SK-N-SH (cell line): ENCODE data around the gene ARHGAP5.

Experiments used
- FOXM1 ChIP-seq: IDR thresholded peaks from 2 replicates; pipeline ENCODE4 v1.4.0; 2012; ENCODE audit warnings: low read depth, mild to moderate bottlenecking
- RAD21 ChIP-seq: IDR thresholded peaks from 2 replicates; pipeline ENCODE4 v1.6.1; 2012; ENCODE audit warnings: mild to moderate bottlenecking, low read length
- SIN3A ChIP-seq: IDR thresholded peaks from 2 replicates; pipeline ENCODE4 v1.6.1; 2012; ENCODE audit warnings: low read depth, mild to moderate bottlenecking, low read length, moderate library complexity, borderline replicate concordance
- TF ChIP-seq, protein P1 (sequence below): fragments of 200-600 bp; sonication (generic); IDR thresholded peaks from 2 replicates; pipeline ENCODE4 v1.6.1; 2017; ENCODE audit warnings: antibody characterized with exemption, mild to moderate bottlenecking, moderate library complexity
- TF ChIP-seq, protein P2 (sequence below): IDR thresholded peaks from 2 replicates; pipeline ENCODE4 v1.4.0; 2012; ENCODE audit warnings: low read depth, borderline replicate concordance

DNA sequence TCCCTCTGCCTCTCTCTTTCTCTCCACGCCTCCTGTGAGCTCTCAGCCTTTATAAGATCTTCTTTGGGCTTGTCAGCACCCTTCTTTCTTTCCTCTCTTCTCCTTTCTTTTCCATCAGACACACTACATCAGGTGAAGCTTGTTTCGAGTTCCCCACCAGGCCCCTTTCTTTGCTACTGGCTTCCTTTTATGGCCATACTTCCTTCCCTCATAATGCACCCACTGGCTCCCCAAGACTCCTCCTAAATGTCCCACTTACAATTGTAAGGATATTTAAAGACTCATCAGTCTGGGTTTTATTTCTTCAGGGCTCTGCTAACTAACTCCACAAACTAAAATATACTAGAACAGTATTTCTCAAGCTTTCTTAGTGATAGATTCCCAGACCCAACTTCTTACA is 129.4 kb downstream of the ARHGAP5 start:
- TF ChIP-seq, protein P1, sequence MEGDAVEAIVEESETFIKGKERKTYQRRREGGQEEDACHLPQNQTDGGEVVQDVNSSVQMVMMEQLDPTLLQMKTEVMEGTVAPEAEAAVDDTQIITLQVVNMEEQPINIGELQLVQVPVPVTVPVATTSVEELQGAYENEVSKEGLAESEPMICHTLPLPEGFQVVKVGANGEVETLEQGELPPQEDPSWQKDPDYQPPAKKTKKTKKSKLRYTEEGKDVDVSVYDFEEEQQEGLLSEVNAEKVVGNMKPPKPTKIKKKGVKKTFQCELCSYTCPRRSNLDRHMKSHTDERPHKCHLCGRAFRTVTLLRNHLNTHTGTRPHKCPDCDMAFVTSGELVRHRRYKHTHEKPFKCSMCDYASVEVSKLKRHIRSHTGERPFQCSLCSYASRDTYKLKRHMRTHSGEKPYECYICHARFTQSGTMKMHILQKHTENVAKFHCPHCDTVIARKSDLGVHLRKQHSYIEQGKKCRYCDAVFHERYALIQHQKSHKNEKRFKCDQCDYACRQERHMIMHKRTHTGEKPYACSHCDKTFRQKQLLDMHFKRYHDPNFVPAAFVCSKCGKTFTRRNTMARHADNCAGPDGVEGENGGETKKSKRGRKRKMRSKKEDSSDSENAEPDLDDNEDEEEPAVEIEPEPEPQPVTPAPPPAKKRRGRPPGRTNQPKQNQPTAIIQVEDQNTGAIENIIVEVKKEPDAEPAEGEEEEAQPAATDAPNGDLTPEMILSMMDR: no peak
- TF ChIP-seq FOXM1 (no peak), SIN3A (no peak), RAD21 (no peak)
- TF ChIP-seq, protein P2, sequence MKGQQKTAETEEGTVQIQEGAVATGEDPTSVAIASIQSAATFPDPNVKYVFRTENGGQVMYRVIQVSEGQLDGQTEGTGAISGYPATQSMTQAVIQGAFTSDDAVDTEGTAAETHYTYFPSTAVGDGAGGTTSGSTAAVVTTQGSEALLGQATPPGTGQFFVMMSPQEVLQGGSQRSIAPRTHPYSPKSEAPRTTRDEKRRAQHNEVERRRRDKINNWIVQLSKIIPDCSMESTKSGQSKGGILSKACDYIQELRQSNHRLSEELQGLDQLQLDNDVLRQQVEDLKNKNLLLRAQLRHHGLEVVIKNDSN: no peak
